ENCODE data around the gene LGALS16. TPM values are rescaled to one million over a fixed set of nuclear protein-coding genes. Genes with fewer than 3 reads are reported as not detected.

The LGALS16 gene
- total and polyA plus RNA-seq, 5 donors from 2014 or later = not detected

DNA sequence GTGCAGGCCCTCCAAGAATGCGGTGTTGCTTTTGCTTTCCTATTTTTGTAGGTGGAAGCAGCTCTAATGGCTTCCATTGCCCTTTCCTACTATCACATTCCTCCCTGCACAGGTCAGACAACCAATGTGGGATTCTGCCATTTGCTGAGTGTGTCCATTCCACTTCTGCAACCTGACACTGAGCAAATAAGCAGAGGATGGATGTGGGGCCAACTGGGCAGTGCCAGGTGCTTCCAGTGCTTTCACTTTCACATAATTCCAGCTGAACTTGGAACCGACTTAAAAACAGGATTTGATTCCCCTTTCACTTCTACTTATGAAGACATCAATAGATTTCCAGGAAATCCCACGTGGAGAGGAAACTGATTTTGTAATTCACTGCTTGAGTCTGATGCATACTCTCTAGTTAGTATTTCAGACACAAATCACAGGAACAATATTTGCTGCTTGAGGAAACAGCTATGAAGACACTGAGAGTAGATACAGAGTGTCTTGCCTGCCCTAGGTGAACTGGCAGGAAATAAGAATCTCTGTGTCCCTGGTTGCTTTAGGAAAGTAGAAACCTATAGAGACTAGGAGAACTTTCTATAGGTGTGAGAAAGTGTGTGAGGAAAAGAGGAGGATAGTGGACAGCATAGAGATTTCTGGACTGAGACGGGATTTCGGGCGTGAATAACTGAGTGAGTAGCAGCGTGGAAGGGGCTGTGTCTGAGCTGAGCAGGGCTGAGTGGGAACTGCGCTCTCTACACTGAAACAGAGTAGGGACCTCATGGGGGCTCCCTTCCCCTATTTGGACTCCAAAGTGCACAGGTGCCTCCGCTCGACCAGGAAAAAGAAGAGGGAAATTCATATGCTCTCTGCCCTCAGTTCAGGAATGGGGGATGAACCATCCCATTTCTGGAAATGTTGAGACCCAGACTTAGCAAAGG, 22.5 kb downstream of the LGALS16 start:
- Histone ChIP-seq H3K27ac (ENCODE audit: insufficient read depth, low read length, poor library complexity, severe bottlenecking) (peak overlapping the region; percentile 59), H3K36me3 (ENCODE audit: control insufficient read depth, insufficient read depth, low read length) (no peaks in the 10 kb centered on the region), H3K27me3 (ENCODE audit: control insufficient read depth, insufficient read depth, low read length) (no peaks in the 10 kb centered on the region), H3K9me3 (ENCODE audit: control insufficient read depth in 2 of 2, low read length in 2 of 2) (no peaks in the 10 kb centered on the region), H3K4me3 (ENCODE audit: low read depth, low read length) (peak overlapping the region; percentile 75), H3K4me1 (ENCODE audit: control insufficient read depth, insufficient read depth, low read length, poor library complexity, severe bottlenecking) (peaks cover 27% of the 10 kb centered on the region)
- Mint-ChIP-seq H3K4me1 (peaks cover 20 to 37% (median 30%) of the 10 kb centered on the region in 4 donors), H3K27ac (peak overlapping the region; percentile 27 to 94 (median 93)), H3K36me3 (no peaks in the 10 kb centered on the region), H3K4me3 (peak overlapping the region; percentile 3 to 85 (median 31)), H3K27me3 (no peaks in the 10 kb centered on the region), H3K9me3 (no peaks in the 10 kb centered on the region)
- peak in 1 of 3 donors; percentile 61 for DNase-seq
- no peak for ATAC-seq (ENCODE audit: low read depth in 2 of 2)

DNA sequence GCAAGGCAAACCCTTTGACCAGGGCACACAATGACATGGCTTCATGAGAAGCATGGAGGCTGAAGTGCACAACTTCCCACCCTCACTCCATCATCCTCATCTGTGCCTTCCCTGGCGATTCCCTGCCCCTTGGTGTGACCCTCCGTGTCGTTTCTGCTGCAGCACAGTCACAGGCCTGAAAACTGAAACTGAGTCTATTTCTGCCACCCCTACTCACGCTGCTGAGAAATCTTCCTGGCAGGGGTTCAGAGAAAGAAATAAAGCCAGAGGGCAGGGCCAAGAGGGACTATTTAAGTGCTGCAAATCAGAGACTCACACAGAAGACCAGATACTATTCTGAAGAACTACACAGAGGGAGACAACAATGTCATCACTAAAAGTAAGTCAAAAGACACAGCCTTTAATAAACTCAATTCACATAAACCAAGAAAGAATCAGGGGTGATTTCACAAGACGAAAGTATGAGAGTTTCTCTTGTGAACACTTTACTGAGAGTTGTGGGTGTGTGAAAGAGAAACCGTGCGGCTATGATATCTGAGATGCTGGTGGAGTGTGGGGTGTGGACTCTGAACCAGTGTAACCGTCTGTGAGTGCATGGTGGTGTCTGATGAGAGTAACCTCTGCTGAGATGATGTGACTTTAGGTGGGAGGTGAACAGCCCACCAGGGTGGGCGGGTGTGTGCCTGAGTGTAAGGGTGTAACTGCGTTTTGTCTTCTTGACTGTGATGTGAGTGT, 23.5 kb downstream of the LGALS16 start:
- Histone ChIP-seq H3K9me3 (ENCODE audit: control insufficient read depth in 2 of 2, low read length in 2 of 2) (no peaks in the 10 kb centered on the region), H3K27ac (ENCODE audit: insufficient read depth, low read length, poor library complexity, severe bottlenecking) (peak overlapping the region; percentile 59), H3K4me1 (ENCODE audit: control insufficient read depth, insufficient read depth, low read length, poor library complexity, severe bottlenecking) (peaks cover 27% of the 10 kb centered on the region), H3K27me3 (ENCODE audit: control insufficient read depth, insufficient read depth, low read length) (no peaks in the 10 kb centered on the region), H3K4me3 (ENCODE audit: low read depth, low read length) (peak overlapping the region; percentile 75), H3K36me3 (ENCODE audit: control insufficient read depth, insufficient read depth, low read length) (no peaks in the 10 kb centered on the region)
- peak overlapping the region; percentile 90 to 93 (median 93) for H3K27ac Mint-ChIP-seq
- H3K4me1 Mint-ChIP-seq = peaks cover 20 to 37% (median 29%) of the 10 kb centered on the region in 4 donors
- no peaks in the 10 kb centered on the region for H3K36me3 Mint-ChIP-seq
- H3K9me3 Mint-ChIP-seq = no peaks in the 10 kb centered on the region
- H3K27me3 Mint-ChIP-seq = no peaks in the 10 kb centered on the region
- peak in 2 of 3 donors; percentile 9 to 76 for DNase-seq
- peak overlapping the region; percentile 72 to 85 (median 74) for H3K4me3 Mint-ChIP-seq
- peak; percentile 71 to 73 for ATAC-seq (ENCODE audit: low read depth in 2 of 2)

DNA sequence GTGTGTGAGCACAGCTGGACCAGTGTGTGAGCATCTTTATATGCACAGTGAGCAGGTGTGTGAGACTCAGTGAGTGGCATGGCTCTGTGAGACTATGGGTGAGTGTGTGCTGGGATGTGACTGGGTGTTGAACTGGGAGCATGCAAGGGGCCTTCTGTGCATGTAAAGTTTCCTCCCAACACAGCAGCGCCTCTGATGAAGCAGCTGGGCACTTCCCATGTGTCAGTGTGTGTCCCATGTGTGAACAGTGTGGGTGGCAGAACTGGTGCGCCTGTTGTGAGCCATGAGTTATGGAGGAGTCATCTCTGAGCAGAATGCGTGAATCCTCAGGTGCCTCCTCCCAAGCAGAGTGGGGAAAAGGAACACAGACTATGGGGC, 24.1 kb downstream of the LGALS16 start:
- H3K27ac ChIP-seq (ENCODE audit: insufficient read depth, low read length, poor library complexity, severe bottlenecking) = peak overlapping the region; percentile 59
- no peaks in the 10 kb centered on the region for H3K9me3 ChIP-seq (ENCODE audit: control insufficient read depth in 2 of 2, low read length in 2 of 2)
- Mint-ChIP-seq H3K4me1 (peaks cover 20 to 37% (median 29%) of the 10 kb centered on the region in 4 donors), H3K36me3 (no peaks in the 10 kb centered on the region), H3K4me3 (peak overlapping the region; percentile 72 to 85 (median 74)), H3K9me3 (no peaks in the 10 kb centered on the region), H3K27ac (peak overlapping the region; percentile 90 to 93 (median 93)), H3K27me3 (no peaks in the 10 kb centered on the region)
- DNase-seq (no peak), ATAC-seq (ENCODE audit: low read depth in 2 of 2) (no peak)
- no peaks in the 10 kb centered on the region for H3K36me3 ChIP-seq (ENCODE audit: control insufficient read depth, insufficient read depth, low read length)
- peaks cover 27% of the 10 kb centered on the region for H3K4me1 ChIP-seq (ENCODE audit: control insufficient read depth, insufficient read depth, low read length, poor library complexity, severe bottlenecking)
- H3K27me3 ChIP-seq (ENCODE audit: control insufficient read depth, insufficient read depth, low read length) = no peaks in the 10 kb centered on the region
- peak overlapping the region; percentile 75 for H3K4me3 ChIP-seq (ENCODE audit: low read depth, low read length)

DNA sequence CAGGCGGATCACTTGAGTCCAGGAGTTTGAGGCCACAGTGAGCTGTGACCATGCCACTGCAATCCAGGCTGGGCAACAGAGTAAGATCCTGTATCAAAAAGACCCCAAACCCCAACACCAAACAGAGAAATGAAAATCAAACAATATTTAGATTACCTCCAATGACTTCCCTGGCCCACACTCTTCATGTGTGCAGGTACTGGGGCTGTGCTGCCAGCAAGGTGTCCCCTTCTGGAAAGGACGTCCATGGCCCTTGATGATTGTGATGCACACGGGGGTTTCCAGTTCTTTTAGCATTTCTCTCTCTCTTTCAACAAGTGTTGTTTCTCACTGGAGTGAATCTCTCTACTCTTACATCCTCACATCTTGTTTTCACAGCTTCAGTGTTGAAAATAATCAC, 24.9 kb downstream of the LGALS16 start:
- no peaks in the 10 kb centered on the region for H3K9me3 ChIP-seq (ENCODE audit: control insufficient read depth in 2 of 2, low read length in 2 of 2)
- no peak overlapping the region for H3K27ac ChIP-seq (ENCODE audit: insufficient read depth, low read length, poor library complexity, severe bottlenecking)
- peak overlapping the region in 1 of 3 donors; percentile 93 for H3K27ac Mint-ChIP-seq
- H3K4me3 Mint-ChIP-seq = no peak overlapping the region
- no peaks in the 10 kb centered on the region for H3K36me3 Mint-ChIP-seq
- DNase-seq (no peak), ATAC-seq (ENCODE audit: low read depth in 2 of 2) (no peak)
- peaks cover 27% of the 10 kb centered on the region for H3K4me1 ChIP-seq (ENCODE audit: control insufficient read depth, insufficient read depth, low read length, poor library complexity, severe bottlenecking)
- no peak overlapping the region for H3K4me3 ChIP-seq (ENCODE audit: low read depth, low read length)
- no peaks in the 10 kb centered on the region for H3K36me3 ChIP-seq (ENCODE audit: control insufficient read depth, insufficient read depth, low read length)
- peaks cover 18 to 37% (median 29%) of the 10 kb centered on the region in 4 donors for H3K4me1 Mint-ChIP-seq
- peaks cover 2% of the 10 kb centered on the region for H3K27me3 ChIP-seq (ENCODE audit: control insufficient read depth, insufficient read depth, low read length)
- no peaks in the 10 kb centered on the region for H3K9me3 Mint-ChIP-seq
- H3K27me3 Mint-ChIP-seq = no peaks in the 10 kb centered on the region

DNA sequence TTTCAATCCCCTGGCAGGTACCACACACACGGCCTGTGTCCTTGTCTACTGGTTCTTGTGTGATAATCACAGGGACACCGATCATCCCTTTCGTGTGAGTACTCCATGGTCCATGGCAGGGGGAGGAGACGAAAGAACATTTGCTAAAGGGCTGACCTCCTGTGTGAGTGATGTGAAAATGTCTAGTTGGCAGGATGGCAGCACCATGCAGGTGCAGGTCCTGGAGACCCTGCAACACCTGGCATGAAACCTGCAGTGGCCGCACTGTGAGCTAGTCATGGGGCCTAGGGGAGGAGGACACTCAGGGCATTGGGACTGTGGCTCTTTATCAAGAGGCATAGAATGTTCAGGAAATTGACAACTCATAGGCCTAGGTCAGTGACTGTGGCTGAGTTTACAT, 25.7 kb downstream of the LGALS16 start:
- ATAC-seq (ENCODE audit: low read depth in 2 of 2) (no peak), DNase-seq (no peak)
- no peaks in the 10 kb centered on the region for H3K36me3 Mint-ChIP-seq
- no peaks in the 10 kb centered on the region for H3K36me3 ChIP-seq (ENCODE audit: control insufficient read depth, insufficient read depth, low read length)
- peaks cover 12 to 32% (median 25%) of the 10 kb centered on the region in 4 donors for H3K4me1 Mint-ChIP-seq
- H3K27ac Mint-ChIP-seq = peak overlapping the region in 1 of 3 donors; percentile 70
- H3K9me3 Mint-ChIP-seq = peaks cover 0 to 2% (median 0%) of the 10 kb centered on the region in 7 donors
- H3K27ac ChIP-seq (ENCODE audit: insufficient read depth, low read length, poor library complexity, severe bottlenecking) = no peak overlapping the region
- no peaks in the 10 kb centered on the region for H3K27me3 Mint-ChIP-seq
- no peak overlapping the region for H3K4me3 ChIP-seq (ENCODE audit: low read depth, low read length)
- H3K4me1 ChIP-seq (ENCODE audit: control insufficient read depth, insufficient read depth, low read length, poor library complexity, severe bottlenecking) = peaks cover 27% of the 10 kb centered on the region
- H3K27me3 ChIP-seq (ENCODE audit: control insufficient read depth, insufficient read depth, low read length) = peaks cover 2% of the 10 kb centered on the region
- H3K9me3 ChIP-seq (ENCODE audit: control insufficient read depth in 2 of 2, low read length in 2 of 2) = no peaks in the 10 kb centered on the region
- H3K4me3 Mint-ChIP-seq = no peak overlapping the region

DNA sequence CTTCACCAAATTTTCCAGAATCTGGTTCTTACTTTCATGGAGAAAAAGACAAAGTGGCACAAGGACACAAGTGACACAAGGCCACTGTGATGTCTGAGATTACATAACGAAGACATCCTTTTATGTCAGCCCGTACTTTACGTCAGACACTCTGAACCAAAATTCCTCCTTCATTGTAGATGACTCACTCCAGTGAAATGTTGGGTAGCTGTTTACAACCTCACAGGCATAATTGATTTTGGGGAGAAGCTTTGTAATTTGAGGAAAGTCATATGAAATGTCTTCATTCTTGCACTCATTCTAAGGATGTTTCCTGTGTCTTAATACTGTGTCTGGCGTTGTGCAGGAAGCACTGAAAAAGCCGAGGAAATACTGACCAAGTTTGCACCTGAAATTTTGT, 28.6 kb downstream of the LGALS16 start:
- H3K27ac Mint-ChIP-seq = no peak overlapping the region
- H3K4me3 Mint-ChIP-seq = no peak overlapping the region

DNA sequence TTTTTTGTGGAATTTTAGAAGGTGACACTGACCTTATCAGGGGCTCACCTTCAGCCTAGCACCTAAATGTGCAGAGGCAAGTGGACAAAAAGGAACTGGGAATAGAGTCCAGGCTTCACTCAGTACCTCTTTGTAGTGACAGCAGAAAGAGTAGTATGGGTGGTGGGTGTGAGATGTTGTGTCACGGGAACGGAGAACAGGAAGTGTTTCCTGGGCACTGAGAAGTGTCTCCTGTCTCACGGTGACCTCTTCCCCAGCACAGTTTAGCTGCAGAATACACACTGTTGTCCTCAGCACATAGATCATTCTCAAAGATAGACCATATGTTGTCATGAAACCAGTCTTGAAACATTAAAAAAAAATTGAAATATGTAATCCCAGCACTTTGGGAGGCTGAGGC, 31.0 kb downstream of the LGALS16 start:
- Mint-ChIP-seq H3K27ac (no peak overlapping the region), H3K4me3 (no peak overlapping the region), H3K4me1 (peaks cover 0 to 7% (median 0%) of the 10 kb centered on the region in 4 donors), H3K36me3 (no peaks in the 10 kb centered on the region), H3K27me3 (peaks cover 10% of the 10 kb centered on the region), H3K9me3 (peaks cover 0 to 11% (median 0%) of the 10 kb centered on the region in 7 donors)
- DNase-seq (peak in 1 of 3 donors; percentile 42), ATAC-seq (ENCODE audit: low read depth in 2 of 2) (peak in 1 of 2 donors; percentile 39)
- no peak overlapping the region for H3K4me3 ChIP-seq (ENCODE audit: low read depth, low read length)
- H3K4me1 ChIP-seq (ENCODE audit: control insufficient read depth, insufficient read depth, low read length, poor library complexity, severe bottlenecking) = no peaks in the 10 kb centered on the region
- H3K27ac ChIP-seq (ENCODE audit: insufficient read depth, low read length, poor library complexity, severe bottlenecking) = no peak overlapping the region
- H3K27me3 ChIP-seq (ENCODE audit: control insufficient read depth, insufficient read depth, low read length) = peaks cover 2% of the 10 kb centered on the region
- peaks cover 0 to 2% of the 10 kb centered on the region in 2 experiments for H3K9me3 ChIP-seq (ENCODE audit: control insufficient read depth in 2 of 2, low read length in 2 of 2)
- H3K36me3 ChIP-seq (ENCODE audit: control insufficient read depth, insufficient read depth, low read length) = no peaks in the 10 kb centered on the region

More for the DNA sequence above, 28.6 kb downstream of the LGALS16 start:
- Histone ChIP-seq H3K36me3 (ENCODE audit: control insufficient read depth, insufficient read depth, low read length) (no peaks in the 10 kb centered on the region), H3K27me3 (ENCODE audit: control insufficient read depth, insufficient read depth, low read length) (peaks cover 2% of the 10 kb centered on the region), H3K9me3 (ENCODE audit: control insufficient read depth in 2 of 2, low read length in 2 of 2) (peaks cover 0 to 1% of the 10 kb centered on the region in 2 experiments), H3K27ac (ENCODE audit: insufficient read depth, low read length, poor library complexity, severe bottlenecking) (no peak overlapping the region), H3K4me3 (ENCODE audit: low read depth, low read length) (no peak overlapping the region), H3K4me1 (ENCODE audit: control insufficient read depth, insufficient read depth, low read length, poor library complexity, severe bottlenecking) (peaks cover 13% of the 10 kb centered on the region)
- Mint-ChIP-seq H3K27me3 (no peaks in the 10 kb centered on the region), H3K36me3 (no peaks in the 10 kb centered on the region), H3K9me3 (peaks cover 0 to 5% (median 0%) of the 10 kb centered on the region in 7 donors), H3K4me1 (peaks cover 4 to 21% (median 8%) of the 10 kb centered on the region in 4 donors)
- DNase-seq (no peak), ATAC-seq (ENCODE audit: low read depth in 2 of 2) (no peak)
